Breast epithelium (tissue), 4 donors: ENCODE data around the gene RNLS. TPM values are rescaled to one million over a fixed set of nuclear protein-coding genes. Genes with fewer than 3 reads are reported as not detected.
"Not testable (repeated sequence)": the region's sequence is repeated elsewhere in the genome, so short reads cannot be mapped to it uniquely, and the experiment has no call there.

Source experiments
- DNase-seq, 2 donors: peaks; one replicate each; pipeline ENCODE4 v3.0.0-alpha.2; 2019; ENCODE audit warnings: low spot score in 2 of 2
- H3K27ac ChIP-seq, 2 donors: fragments of 200-600 bp; sonication (generic) in 1 of 2; one replicate each; pipeline ENCODE4 v1.5.1; 2016 to 2019; ENCODE audit warnings: mild to moderate bottlenecking in 1 of 2
- H3K27me3 ChIP-seq, 2 donors: fragments of 200-600 bp; sonication (generic) in 1 of 2; one replicate each; pipeline versions ENCODE4 v1.5.1 to v1.6.0; 2017 to 2019; ENCODE audit warnings: control low read depth in 1 of 2, mild to moderate bottlenecking in 1 of 2
- H3K36me3 ChIP-seq: fragments of 200-600 bp; one replicate; pipeline ENCODE4 v1.5.1; 2019
- H3K4me1 ChIP-seq, 2 donors: fragments of 200-600 bp; sonication (generic); one replicate each; pipeline ENCODE4 v1.5.1; 2016 to 2019; ENCODE audit warnings: control low read depth in 1 of 2
- H3K4me3 ChIP-seq, 3 donors: fragments of 200-600 bp; sonication (generic); 1 replicate in 2 of 3; 2 replicates in 1 of 3; pipeline ENCODE4 v1.5.1; 2016 to 2019; ENCODE audit warnings: mild to moderate bottlenecking in 3 of 3, moderate library complexity in 2 of 3
- H3K9me3 ChIP-seq, 2 donors: fragments of 200-600 bp; sonication (generic) in 1 of 2; one replicate each; pipeline ENCODE4 v1.5.1; 2016 to 2019; ENCODE audit warnings: control low read depth in 1 of 2
- POLR2A ChIP-seq: fragments of 450-650 bp; IDR thresholded peaks from one replicate; pipeline ENCODE4 v1.6.1; 2016; ENCODE audit warnings: antibody characterized with exemption, mild to moderate bottlenecking, moderate library complexity
- POLR2AphosphoS5 ChIP-seq, 3 donors: sonication (generic); formaldehyde crosslinking; IDR thresholded peaks; one replicate each; pipeline ENCODE4 v1.6.1; 2017; ENCODE audit warnings: antibody characterized with exemption in 3 of 3
- intact Hi-C: fragments of 100-400 bp; cut with DNase I; formaldehyde crosslinking; loops from one replicate; pipeline ENCODE4 v1.15.1; 2023; ENCODE audit warnings: low total_unique reads
- total RNA-seq, 3 donors: library from RNA; depleted of rRNA; stranded (reverse); fragments of >200 nt; gene quantifications; one replicate each; pipeline ENCODE4 v1.1.0, GENCODE V29; 2016
- TF ChIP-seq, protein P1 (sequence below), 3 donors: fragments of 450-650 bp; IDR thresholded peaks; one replicate each; pipeline ENCODE4 v1.5.1; 2016 to 2017; ENCODE audit warnings: antibody characterized with exemption in 3 of 3, mild to moderate bottlenecking in 3 of 3, moderate library complexity in 3 of 3

The RNLS gene
- total RNA-seq, 3 donors from 2014 or later = 27.9 to 32.1 (median 29.1) TPM

DNA sequence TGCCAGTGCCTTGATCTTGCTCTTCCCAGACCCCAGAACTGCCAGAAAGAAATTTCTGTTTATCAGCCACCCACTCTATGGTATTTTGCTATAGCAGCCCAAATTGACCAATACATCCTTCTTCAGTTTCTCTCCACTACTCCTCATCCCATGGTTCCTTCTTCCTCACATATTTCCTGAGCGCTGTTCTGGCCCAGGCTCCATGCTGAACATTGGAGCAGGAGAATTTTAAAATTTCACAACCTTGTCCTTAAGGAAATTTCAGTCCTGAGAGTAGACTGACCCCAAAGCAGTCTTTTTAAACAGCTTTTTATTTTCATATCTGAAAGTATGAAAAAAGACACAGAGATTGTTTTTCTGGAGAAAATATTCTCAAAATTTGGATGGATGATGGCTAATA is 297.1 kb downstream of the RNLS start:
- DNase-seq = no peak
- no peak overlapping the region for H3K27ac ChIP-seq
- no peaks in the 10 kb centered on the region for H3K4me1 ChIP-seq
- no peak overlapping the region for H3K4me3 ChIP-seq
- no peaks in the 10 kb centered on the region for H3K9me3 ChIP-seq
- no peaks in the 10 kb centered on the region for H3K36me3 ChIP-seq
- no peak for TF ChIP-seq POLR2AphosphoS5 (IDR thresholded peaks at IDR 0.05)
- TF ChIP-seq POLR2A = no peak
- TF ChIP-seq, protein P1, sequence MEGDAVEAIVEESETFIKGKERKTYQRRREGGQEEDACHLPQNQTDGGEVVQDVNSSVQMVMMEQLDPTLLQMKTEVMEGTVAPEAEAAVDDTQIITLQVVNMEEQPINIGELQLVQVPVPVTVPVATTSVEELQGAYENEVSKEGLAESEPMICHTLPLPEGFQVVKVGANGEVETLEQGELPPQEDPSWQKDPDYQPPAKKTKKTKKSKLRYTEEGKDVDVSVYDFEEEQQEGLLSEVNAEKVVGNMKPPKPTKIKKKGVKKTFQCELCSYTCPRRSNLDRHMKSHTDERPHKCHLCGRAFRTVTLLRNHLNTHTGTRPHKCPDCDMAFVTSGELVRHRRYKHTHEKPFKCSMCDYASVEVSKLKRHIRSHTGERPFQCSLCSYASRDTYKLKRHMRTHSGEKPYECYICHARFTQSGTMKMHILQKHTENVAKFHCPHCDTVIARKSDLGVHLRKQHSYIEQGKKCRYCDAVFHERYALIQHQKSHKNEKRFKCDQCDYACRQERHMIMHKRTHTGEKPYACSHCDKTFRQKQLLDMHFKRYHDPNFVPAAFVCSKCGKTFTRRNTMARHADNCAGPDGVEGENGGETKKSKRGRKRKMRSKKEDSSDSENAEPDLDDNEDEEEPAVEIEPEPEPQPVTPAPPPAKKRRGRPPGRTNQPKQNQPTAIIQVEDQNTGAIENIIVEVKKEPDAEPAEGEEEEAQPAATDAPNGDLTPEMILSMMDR (IDR thresholded peaks at IDR 0.05) = no peak
- no peaks in the 10 kb centered on the region for H3K27me3 ChIP-seq
- intact Hi-C loops = no loop called here

DNA sequence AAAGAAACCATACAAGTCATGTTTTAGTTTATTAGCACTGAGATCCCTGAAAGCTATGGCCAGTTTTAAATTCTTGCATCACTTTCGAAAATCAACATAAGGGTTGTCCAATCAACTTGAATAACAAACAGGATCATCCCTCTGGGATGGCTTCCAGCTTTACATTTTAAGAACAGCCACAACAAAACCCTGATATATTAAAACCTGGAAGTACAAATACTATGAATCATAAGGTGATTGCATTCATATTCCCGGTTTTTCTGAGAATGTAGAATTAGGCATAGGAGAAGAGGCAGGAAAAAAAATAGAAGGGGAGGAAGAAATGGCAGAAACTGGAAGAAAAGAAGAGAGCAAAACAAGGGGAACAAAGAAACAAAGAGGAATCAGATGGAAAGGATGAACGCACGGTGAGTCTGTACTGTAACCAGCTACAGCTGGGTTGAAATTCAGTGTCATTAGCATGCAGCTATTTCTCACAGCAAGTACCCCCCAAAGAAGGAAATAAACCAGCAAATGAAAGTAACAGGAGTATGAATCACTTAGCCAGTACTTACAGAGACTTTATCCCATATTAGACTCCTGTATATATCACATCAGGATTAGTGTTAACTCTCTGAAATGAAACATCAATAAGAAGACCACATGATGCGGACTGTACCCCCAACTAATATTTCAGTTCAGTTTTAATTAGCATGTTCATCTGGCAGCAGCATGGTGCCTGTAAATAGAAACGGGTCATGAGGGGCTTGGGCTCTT is 301.3 kb downstream of the RNLS start:
- no peaks in the 10 kb centered on the region for H3K27me3 ChIP-seq
- intact Hi-C loops = no loop called here
- no peak overlapping the region for H3K4me3 ChIP-seq
- peak overlapping the region in 1 of 2 donors; percentile 6 for H3K27ac ChIP-seq
- H3K9me3 ChIP-seq = no peaks in the 10 kb centered on the region
- TF ChIP-seq POLR2A (no peak), POLR2AphosphoS5 (IDR thresholded peaks at IDR 0.05) (no peak)
- TF ChIP-seq, protein P1 (IDR thresholded peaks at IDR 0.05) = no peak
- H3K36me3 ChIP-seq = no peaks in the 10 kb centered on the region
- no peaks in the 10 kb centered on the region for H3K4me1 ChIP-seq
- DNase-seq = no peak

DNA sequence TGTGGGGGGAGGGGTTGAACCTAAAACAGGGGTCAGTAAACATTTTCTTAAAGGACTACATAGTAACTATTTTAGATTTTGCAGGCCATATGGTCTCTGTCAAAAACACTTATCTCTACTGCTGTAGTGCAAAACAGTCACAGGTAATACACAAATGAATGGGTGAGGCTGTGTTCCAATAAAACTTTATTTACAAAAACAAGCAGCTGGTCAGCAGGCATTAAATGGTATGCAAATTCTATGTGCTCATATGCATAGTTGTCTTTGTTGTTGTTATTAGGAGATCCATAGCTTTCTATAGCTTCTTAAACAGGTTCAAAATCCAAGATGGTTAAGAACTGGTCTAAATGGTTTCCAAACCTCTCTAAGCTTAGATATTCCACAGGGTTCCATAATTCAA is 302.6 kb downstream of the RNLS start:
- Histone ChIP-seq H3K4me3 (no peak overlapping the region), H3K4me1 (no peaks in the 10 kb centered on the region), H3K27ac (no peak overlapping the region), H3K9me3 (no peaks in the 10 kb centered on the region), H3K27me3 (no peaks in the 10 kb centered on the region), H3K36me3 (no peaks in the 10 kb centered on the region)
- DNase-seq = no peak
- TF ChIP-seq, protein P1 (IDR thresholded peaks at IDR 0.05) = no peak
- TF ChIP-seq POLR2A (no peak), POLR2AphosphoS5 (IDR thresholded peaks at IDR 0.05) (no peak)
- intact Hi-C loops = no loop called here

DNA sequence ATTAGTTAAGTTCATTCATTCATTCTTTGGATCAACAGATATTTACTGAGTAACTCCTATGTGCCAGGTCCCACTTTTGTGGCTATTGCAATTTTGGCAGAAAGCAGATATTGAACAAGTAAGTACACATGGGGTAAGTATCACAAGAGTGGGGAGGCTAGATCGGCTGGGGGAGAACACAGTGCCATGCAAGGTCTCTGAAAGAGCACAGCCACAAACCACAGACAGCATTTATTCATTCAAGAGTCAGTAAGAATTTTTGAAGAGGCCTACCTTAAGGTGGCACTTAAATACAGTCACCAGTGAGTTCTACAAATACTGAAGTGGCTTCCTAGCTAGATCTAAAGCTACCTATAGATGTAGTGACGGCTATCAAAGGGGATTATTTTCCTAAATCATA is 304.2 kb downstream of the RNLS start:
- Histone ChIP-seq H3K4me3 (no peak overlapping the region), H3K9me3 (no peaks in the 10 kb centered on the region), H3K27me3 (no peaks in the 10 kb centered on the region), H3K27ac (no peak overlapping the region), H3K4me1 (no peaks in the 10 kb centered on the region), H3K36me3 (no peaks in the 10 kb centered on the region)
- TF ChIP-seq, protein P1 (IDR thresholded peaks at IDR 0.05) = no peak
- no peak for TF ChIP-seq POLR2A
- no peak for TF ChIP-seq POLR2AphosphoS5 (IDR thresholded peaks at IDR 0.05)
- intact Hi-C loops = no loop called here
- DNase-seq = no peak

DNA sequence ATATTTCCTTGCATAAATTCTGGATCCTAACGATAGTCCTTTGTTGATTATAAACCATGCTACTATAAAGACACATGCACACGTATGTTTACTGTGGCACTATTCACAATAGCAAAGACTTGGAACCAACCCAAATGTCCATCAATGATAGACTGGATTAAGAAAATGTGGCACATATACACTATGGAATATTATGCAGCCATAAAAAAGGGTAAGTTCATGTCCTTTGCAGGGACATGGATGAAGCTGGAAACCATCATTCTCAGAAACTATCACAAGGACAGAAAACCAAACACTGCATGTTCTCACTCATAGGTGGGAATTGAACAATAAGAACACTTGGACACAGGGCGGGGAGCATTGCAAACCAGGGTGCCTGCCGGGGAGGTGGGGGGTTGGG is 306.2 kb downstream of the RNLS start:
- H3K27me3 ChIP-seq, intact Hi-C loops, H3K4me3 ChIP-seq, H3K9me3 ChIP-seq, H3K4me1 ChIP-seq, DNase-seq, H3K27ac ChIP-seq, H3K36me3 ChIP-seq: not testable (repeated sequence)
